Measurements from ENCODE around the gene SERTAD2.
A peak's percentile ranks its signal among the peaks of the same experiment; 100 is the strongest.

SERTAD2 gene

GRCh38 chr2:64602436-64602835 lies 51.3 kb downstream of the SERTAD2 start:
- Histone ChIP-seq H3K4me1 (ENCODE audit: low read depth, poor library complexity, severe bottlenecking) (peaks cover 28% of the 10 kb centered on the region), H3K4me2 (peak overlapping the region; percentile 60), H3K36me3 (ENCODE audit: insufficient read depth) (no peaks in the 10 kb centered on the region), H4K20me1 (ENCODE audit: insufficient read depth) (no peaks in the 10 kb centered on the region), H3K79me2 (ENCODE audit: insufficient read depth, low read depth) (no peaks in the 10 kb centered on the region), H2AFZ (ENCODE audit: low read depth) (peak overlapping the region; percentile 79; the same call in 1 of the 2 replicates), H3K27ac (peak overlapping the region; percentile 50; the same call in 1 of the 2 replicates), H3K4me3 (IDR thresholded peaks at IDR 0.05; ENCODE audit: insufficient read depth, low read depth, low read length) (no peak overlapping the region), H3K9ac (no peak overlapping the region), H3K27me3 (ENCODE audit: insufficient read depth, low read depth) (no peaks in the 10 kb centered on the region)
- TF ChIP-seq CTCF (conservative IDR thresholded peaks at IDR 0.05; ENCODE audit: low read depth, low read length), result no peak

GRCh38 chr2:64601785-64602391 lies 51.8 kb downstream of the SERTAD2 start:
- Histone ChIP-seq H3K9ac (peak overlapping the region; percentile 13; the same call in 1 of the 2 replicates), H3K79me2 (ENCODE audit: insufficient read depth, low read depth) (no peaks in the 10 kb centered on the region), H4K20me1 (ENCODE audit: insufficient read depth) (no peaks in the 10 kb centered on the region), H3K27ac (peak overlapping the region; percentile 50), H2AFZ (ENCODE audit: low read depth) (peak overlapping the region; percentile 79), H3K4me1 (ENCODE audit: low read depth, poor library complexity, severe bottlenecking) (peaks cover 28% of the 10 kb centered on the region), H3K36me3 (ENCODE audit: insufficient read depth) (no peaks in the 10 kb centered on the region), H3K4me3 (IDR thresholded peaks at IDR 0.05; ENCODE audit: insufficient read depth, low read depth, low read length) (peak overlapping the region; percentile 50), H3K4me2 (peak overlapping the region; percentile 60), H3K27me3 (ENCODE audit: insufficient read depth, low read depth) (no peaks in the 10 kb centered on the region)
- TF ChIP-seq CTCF (conservative IDR thresholded peaks at IDR 0.05; ENCODE audit: low read depth, low read length), result no peak

- peak overlapping the region; percentile 60 for H3K4me2 ChIP-seq
- no peaks in the 10 kb centered on the region for H3K79me2 ChIP-seq (ENCODE audit: insufficient read depth, low read depth)
- H3K36me3 ChIP-seq (ENCODE audit: insufficient read depth), result no peaks in the 10 kb centered on the region
- peak overlapping the region; percentile 50 for H3K27ac ChIP-seq
- peak overlapping the region; percentile 50 for H3K4me3 ChIP-seq (IDR thresholded peaks at IDR 0.05; ENCODE audit: insufficient read depth, low read depth, low read length)
- peak overlapping the region; percentile 13; the same call in 1 of the 2 replicates for H3K9ac ChIP-seq
- H4K20me1 ChIP-seq (ENCODE audit: insufficient read depth), result no peaks in the 10 kb centered on the region
- peak overlapping the region; percentile 79 for H2AFZ ChIP-seq (ENCODE audit: low read depth)
- TF ChIP-seq CTCF (conservative IDR thresholded peaks at IDR 0.05; ENCODE audit: low read depth, low read length), result no peak
- H3K4me1 ChIP-seq (ENCODE audit: low read depth, poor library complexity, severe bottlenecking), result peaks cover 28% of the 10 kb centered on the region
- H3K27me3 ChIP-seq (ENCODE audit: insufficient read depth, low read depth), result no peaks in the 10 kb centered on the region
These were observed 52.5 kb downstream of the SERTAD2 start for GRCh38 chr2:64601034-64601754.

GRCh38 chr2:64599469-64599868 lies 54.2 kb downstream of the SERTAD2 start:
- H3K36me3 ChIP-seq (ENCODE audit: insufficient read depth), result no peaks in the 10 kb centered on the region
- peaks cover 28% of the 10 kb centered on the region for H3K4me1 ChIP-seq (ENCODE audit: low read depth, poor library complexity, severe bottlenecking)
- no peaks in the 10 kb centered on the region for H3K27me3 ChIP-seq (ENCODE audit: insufficient read depth, low read depth)
- no peak overlapping the region for H3K27ac ChIP-seq
- no peaks in the 10 kb centered on the region for H3K79me2 ChIP-seq (ENCODE audit: insufficient read depth, low read depth)
- H3K9ac ChIP-seq, result no peak overlapping the region
- no peak overlapping the region for H2AFZ ChIP-seq (ENCODE audit: low read depth)
- no peak overlapping the region for H3K4me2 ChIP-seq
- no peak for TF ChIP-seq CTCF (conservative IDR thresholded peaks at IDR 0.05; ENCODE audit: low read depth, low read length)
- H4K20me1 ChIP-seq (ENCODE audit: insufficient read depth), result no peaks in the 10 kb centered on the region
- no peak overlapping the region for H3K4me3 ChIP-seq (IDR thresholded peaks at IDR 0.05; ENCODE audit: insufficient read depth, low read depth, low read length)

All from KMS-11 (cell line).